ENCODE results near the gene POC1A.

The POC1A gene

GRCh38 chr3:52150860-52151259, 3.4 kb downstream of the POC1A start:
- DNase-seq (ENCODE audit: low read depth), result no peak

- no peak for DNase-seq (ENCODE audit: low read depth)
These were observed 3.9 kb downstream of the POC1A start for GRCh38 chr3:52150357-52150756.

- DNase-seq (ENCODE audit: low read depth), result no peak
These were observed 4.5 kb downstream of the POC1A start for GRCh38 chr3:52149726-52150125.

- DNase-seq (ENCODE audit: low read depth), result no peak
These were observed 5.2 kb downstream of the POC1A start for GRCh38 chr3:52149021-52149420.

- no peak for DNase-seq (ENCODE audit: low read depth)
These were observed 6.4 kb downstream of the POC1A start for GRCh38 chr3:52147804-52148203.

- DNase-seq (ENCODE audit: low read depth), result no peak
These were observed 7.4 kb downstream of the POC1A start for GRCh38 chr3:52146811-52147210.

- no peak for DNase-seq (ENCODE audit: low read depth)
These were observed 8.0 kb downstream of the POC1A start for GRCh38 chr3:52146189-52146588.

- DNase-seq (ENCODE audit: low read depth), result no peak
These were observed 8.5 kb downstream of the POC1A start for GRCh38 chr3:52145736-52146110.

- DNase-seq (ENCODE audit: low read depth), result no peak
These were observed 9.2 kb downstream of the POC1A start for GRCh38 chr3:52144796-52145735.

- DNase-seq (ENCODE audit: low read depth), result peak; percentile 80
These were observed 10.0 kb downstream of the POC1A start for GRCh38 chr3:52144034-52144795.

- DNase-seq (ENCODE audit: low read depth), result no peak
These were observed 10.6 kb downstream of the POC1A start for GRCh38 chr3:52143616-52144015.

- no peak for DNase-seq (ENCODE audit: low read depth)
These were observed 11.1 kb downstream of the POC1A start for GRCh38 chr3:52143156-52143555.

GRCh38 chr3:52141751-52142150, 12.5 kb downstream of the POC1A start:
- no peak for DNase-seq (ENCODE audit: low read depth)

GRCh38 chr3:52140769-52141168, 13.5 kb downstream of the POC1A start:
- no peak for DNase-seq (ENCODE audit: low read depth)

GRCh38 chr3:52140000-52140399, 14.2 kb downstream of the POC1A start:
- DNase-seq (ENCODE audit: low read depth), result no peak

GRCh38 chr3:52137311-52137710, 16.9 kb downstream of the POC1A start:
- no peak for DNase-seq (ENCODE audit: low read depth)

GRCh38 chr3:52136513-52136912, 17.7 kb downstream of the POC1A start:
- DNase-seq (ENCODE audit: low read depth), result no peak

GRCh38 chr3:52135332-52135731, 18.9 kb downstream of the POC1A start:
- DNase-seq (ENCODE audit: low read depth), result no peak

- no peak for DNase-seq (ENCODE audit: low read depth)
These were observed 19.5 kb downstream of the POC1A start for GRCh38 chr3:52134761-52135160.

GRCh38 chr3:52132930-52133329, 21.3 kb downstream of the POC1A start:
- no peak for DNase-seq (ENCODE audit: low read depth)

GRCh38 chr3:52132041-52132440, 22.2 kb downstream of the POC1A start:
- DNase-seq (ENCODE audit: low read depth), result no peak

- DNase-seq (ENCODE audit: low read depth), result no peak
These were observed 23.1 kb downstream of the POC1A start for GRCh38 chr3:52130966-52131622.

Data from stimulated activated CD8-positive, alpha-beta memory T cell treated with anti-CD3 and anti-CD28 coated beads, Interleukin-7, amount 100 ng/mL, for 24 hours (primary cell).